Measurements from ENCODE around the gene NEK7.

The NEK7 gene

DNA sequence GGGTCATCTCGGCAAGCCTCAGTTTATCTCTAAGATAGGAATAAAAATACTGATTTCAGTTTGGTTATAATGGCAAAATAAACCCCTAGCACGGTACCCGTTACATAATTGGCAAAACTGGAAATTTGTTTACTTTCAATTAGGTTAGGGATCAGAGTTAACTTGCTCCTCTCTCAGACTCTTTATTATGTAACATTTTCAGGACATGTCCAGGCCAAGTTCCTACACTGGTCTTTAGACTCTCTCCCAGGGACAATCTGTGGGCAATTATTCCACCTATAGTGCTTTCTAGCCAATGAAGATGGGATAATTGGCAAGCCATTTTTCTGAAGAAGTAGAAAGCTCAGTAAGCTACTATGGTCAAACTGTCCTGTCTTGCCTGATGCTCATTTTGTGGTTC lies 189.4 kb downstream of the NEK7 start:
- no peak for DNase-seq (ENCODE audit: low read depth in 4 of 4, low spot score in 1 of 4)

- no peak for DNase-seq (ENCODE audit: low read depth in 4 of 4, low spot score in 1 of 4)
These were observed 193.7 kb downstream of the NEK7 start for GRCh38 chr1:198350456-198350855.

GRCh38 chr1:198352975-198353695 lies 196.3 kb downstream of the NEK7 start:
- DNase-seq (ENCODE audit: low read depth in 4 of 4, low spot score in 1 of 4) = no peak

- DNase-seq (ENCODE audit: low read depth in 4 of 4, low spot score in 1 of 4) = no peak
These were observed 201.1 kb downstream of the NEK7 start for GRCh38 chr1:198357937-198358336.

DNA sequence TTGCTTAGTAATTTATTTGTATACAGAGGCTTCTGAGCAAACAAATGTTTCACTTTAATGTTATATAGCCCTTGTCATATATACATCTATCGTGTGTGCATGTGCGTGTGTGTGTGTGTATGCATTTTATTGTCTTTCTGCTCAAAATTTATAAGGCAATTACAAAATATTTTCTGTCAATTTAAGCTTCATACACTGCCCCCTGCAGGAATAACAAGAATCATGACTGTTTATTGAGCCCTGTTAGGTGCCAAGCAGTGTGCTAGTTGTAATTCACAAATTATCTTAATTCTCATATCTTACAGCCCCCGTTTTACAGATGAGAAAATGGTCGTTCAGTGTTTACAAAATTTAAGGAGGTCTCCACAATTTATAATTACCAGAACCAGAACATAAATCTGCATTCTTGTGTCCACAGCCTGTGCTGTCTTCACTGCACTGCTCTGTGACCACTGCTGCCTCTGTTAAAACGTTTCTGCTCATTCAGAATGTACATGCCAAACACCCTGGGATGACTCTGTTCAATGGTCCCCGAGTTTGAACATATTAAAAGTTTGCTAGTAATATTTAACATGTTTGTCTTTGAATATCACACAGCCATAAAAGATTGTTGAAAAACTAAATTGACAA lies 202.3 kb downstream of the NEK7 start:
- DNase-seq (ENCODE audit: low read depth in 4 of 4, low spot score in 1 of 4) = no peak

GRCh38 chr1:198360208-198360729 lies 203.5 kb downstream of the NEK7 start:
- DNase-seq (ENCODE audit: low read depth in 4 of 4, low spot score in 1 of 4) = no peak

GRCh38 chr1:198361237-198361767 lies 204.5 kb downstream of the NEK7 start:
- DNase-seq (ENCODE audit: low read depth in 4 of 4, low spot score in 1 of 4) = no peak

GRCh38 chr1:198363625-198364151 lies 206.9 kb downstream of the NEK7 start:
- DNase-seq (ENCODE audit: low read depth in 4 of 4, low spot score in 1 of 4) = no peak

GRCh38 chr1:198364471-198364870 lies 207.7 kb downstream of the NEK7 start:
- DNase-seq (ENCODE audit: low read depth in 4 of 4, low spot score in 1 of 4) = no peak

GRCh38 chr1:198367296-198367695 lies 210.5 kb downstream of the NEK7 start:
- DNase-seq (ENCODE audit: low read depth in 4 of 4, low spot score in 1 of 4) = no peak

DNA sequence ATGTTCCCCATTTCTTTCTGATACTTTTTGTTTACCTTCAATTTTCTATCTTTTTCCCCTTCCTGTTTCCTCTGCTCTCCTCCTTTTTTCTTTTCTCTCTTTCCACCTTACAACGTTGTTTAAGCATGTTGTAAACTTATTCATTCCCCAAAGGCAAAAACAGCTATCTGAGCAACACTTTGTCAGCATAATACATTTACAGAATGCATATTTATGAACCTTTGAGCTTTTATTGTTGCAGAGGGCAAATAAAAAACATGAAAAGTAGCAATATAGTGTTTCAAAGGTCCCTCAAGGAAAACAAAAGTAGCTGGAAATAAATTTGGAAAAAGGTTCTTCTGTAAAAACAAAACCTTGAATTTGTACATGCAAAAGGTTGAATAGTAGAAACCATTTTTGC lies 214.2 kb downstream of the NEK7 start:
- no peak for DNase-seq (ENCODE audit: low read depth in 4 of 4, low spot score in 1 of 4)
